ENCODE data around the gene BMP6. TPM values are rescaled to one million over a fixed set of nuclear protein-coding genes. Genes with fewer than 3 reads are reported as not detected.

Gene BMP6
- total and polyA plus RNA-seq, 2 donors (not counting 3 experiments of a cell fraction or from before 2014, with no cell fraction given): 221 to 276 TPM

GRCh38 chr6:7727946-7728854 is 2.3 kb downstream of the BMP6 start:
- Histone ChIP-seq H3K9me1 (replicated peaks; ENCODE audit: control insufficient read depth, extremely low read depth, insufficient read depth, low read length) (no peaks in the 10 kb centered on the region), H3K4me2 (ENCODE audit: insufficient read depth, low read length) (peak overlapping the region; percentile 91), H3K79me2 (ENCODE audit: control insufficient read depth, insufficient read depth, low read length) (peaks cover 73% of the 10 kb centered on the region), H3K9ac (replicated peaks; ENCODE audit: extremely low read depth, insufficient read depth, low read length) (peak overlapping the region; percentile 97), H3K27me3 (ENCODE audit: control insufficient read depth in 2 of 2, insufficient read depth in 2 of 2, low read length in 2 of 2) (no peaks in the 10 kb centered on the region), H3K4me3 (replicated peaks in 1 of 3; ENCODE audit: insufficient read depth in 1 of 3, low read depth in 1 of 3, low read length in 3 of 3) (peak overlapping the region; percentile 70 to 95 (median 94)), H3K36me3 (ENCODE audit: control insufficient read depth in 2 of 2, extremely low read depth in 1 of 2, insufficient read depth in 2 of 2, low read length in 2 of 2) (peaks cover 19 to 22% of the 10 kb centered on the region in 2 experiments), H4K20me1 (replicated peaks; ENCODE audit: control insufficient read depth, extremely low read depth, insufficient read depth, low read length) (no peaks in the 10 kb centered on the region), H3K27ac (ENCODE audit: insufficient read depth, low read depth, low read length) (peak overlapping the region; percentile 76), H2AFZ (ENCODE audit: low read depth, low read length) (no peak overlapping the region), H3K9me3 (replicated peaks; ENCODE audit: control insufficient read depth, insufficient read depth, low read length) (no peaks in the 10 kb centered on the region), H3K4me1 (ENCODE audit: control insufficient read depth, extremely low read depth, insufficient read depth, low read length) (peaks cover 46% of the 10 kb centered on the region)
- BruUV-seq (replicated peaks): TSS peak; percentile 0
- FAIRE-seq (no peak), DNase-seq (ENCODE audit: low read depth, low spot score) (no peak)
- CTCF ChIA-PET: interaction anchor here (1.1 to 3.9 kb wide), 3 partner anchors 99 to 277 kb away, joined by 3 to 17 read pairs (median 5); no protein-coding TSS in a partner anchor
- intact Hi-C loops (cut with micrococcal nuclease) (loop anchor here (2.0 kb wide), 1 partner anchor 181 kb away; no protein-coding TSS in a partner anchor), dilution Hi-C loops (cut with MboI; ENCODE audit: extremely low pct_ligation_motif_present, low sequenced_read_pairs) (no loop called here)
- POLR2A ChIA-PET: no interaction called here
- TF ChIP-seq CTCF (IDR thresholded peaks at IDR 0.05; ENCODE audit: extremely low read depth in 1 of 2, insufficient read depth in 1 of 2, low read depth in 1 of 2, low read length in 2 of 2) (no peak), POLR2AphosphoS5 (IDR thresholded peaks at IDR 0.05; ENCODE audit: insufficient read depth, low read depth, low read length) (peak; percentile 4), JUN (IDR thresholded peaks at IDR 0.05; ENCODE audit: borderline replicate concordance, insufficient read depth, insufficient read length, low read depth) (no peak), POLR2A (IDR thresholded peaks at IDR 0.05; ENCODE audit: low read depth, low read length) (peak; percentile 56), GATA2 (IDR thresholded peaks at IDR 0.05; ENCODE audit: insufficient read depth, insufficient read length, low read depth, low read length) (no peak)

Data from endothelial cell of umbilical vein (primary cell).